LNCAP (cell line): ENCODE results near the gene PLK3.

Source experiments
- TF ChIP-seq, protein P1 (sequence below): fragments of 450-650 bp; IDR thresholded peaks from 2 replicates; pipeline ENCODE4 v1.5.1; 2017; ENCODE audit warnings: mild to moderate bottlenecking

PLK3 gene

GRCh38 chr1:44777547-44777946, 22.6 kb upstream of the PLK3 start:
- TF ChIP-seq, protein P1, sequence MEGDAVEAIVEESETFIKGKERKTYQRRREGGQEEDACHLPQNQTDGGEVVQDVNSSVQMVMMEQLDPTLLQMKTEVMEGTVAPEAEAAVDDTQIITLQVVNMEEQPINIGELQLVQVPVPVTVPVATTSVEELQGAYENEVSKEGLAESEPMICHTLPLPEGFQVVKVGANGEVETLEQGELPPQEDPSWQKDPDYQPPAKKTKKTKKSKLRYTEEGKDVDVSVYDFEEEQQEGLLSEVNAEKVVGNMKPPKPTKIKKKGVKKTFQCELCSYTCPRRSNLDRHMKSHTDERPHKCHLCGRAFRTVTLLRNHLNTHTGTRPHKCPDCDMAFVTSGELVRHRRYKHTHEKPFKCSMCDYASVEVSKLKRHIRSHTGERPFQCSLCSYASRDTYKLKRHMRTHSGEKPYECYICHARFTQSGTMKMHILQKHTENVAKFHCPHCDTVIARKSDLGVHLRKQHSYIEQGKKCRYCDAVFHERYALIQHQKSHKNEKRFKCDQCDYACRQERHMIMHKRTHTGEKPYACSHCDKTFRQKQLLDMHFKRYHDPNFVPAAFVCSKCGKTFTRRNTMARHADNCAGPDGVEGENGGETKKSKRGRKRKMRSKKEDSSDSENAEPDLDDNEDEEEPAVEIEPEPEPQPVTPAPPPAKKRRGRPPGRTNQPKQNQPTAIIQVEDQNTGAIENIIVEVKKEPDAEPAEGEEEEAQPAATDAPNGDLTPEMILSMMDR: no peak

DNA sequence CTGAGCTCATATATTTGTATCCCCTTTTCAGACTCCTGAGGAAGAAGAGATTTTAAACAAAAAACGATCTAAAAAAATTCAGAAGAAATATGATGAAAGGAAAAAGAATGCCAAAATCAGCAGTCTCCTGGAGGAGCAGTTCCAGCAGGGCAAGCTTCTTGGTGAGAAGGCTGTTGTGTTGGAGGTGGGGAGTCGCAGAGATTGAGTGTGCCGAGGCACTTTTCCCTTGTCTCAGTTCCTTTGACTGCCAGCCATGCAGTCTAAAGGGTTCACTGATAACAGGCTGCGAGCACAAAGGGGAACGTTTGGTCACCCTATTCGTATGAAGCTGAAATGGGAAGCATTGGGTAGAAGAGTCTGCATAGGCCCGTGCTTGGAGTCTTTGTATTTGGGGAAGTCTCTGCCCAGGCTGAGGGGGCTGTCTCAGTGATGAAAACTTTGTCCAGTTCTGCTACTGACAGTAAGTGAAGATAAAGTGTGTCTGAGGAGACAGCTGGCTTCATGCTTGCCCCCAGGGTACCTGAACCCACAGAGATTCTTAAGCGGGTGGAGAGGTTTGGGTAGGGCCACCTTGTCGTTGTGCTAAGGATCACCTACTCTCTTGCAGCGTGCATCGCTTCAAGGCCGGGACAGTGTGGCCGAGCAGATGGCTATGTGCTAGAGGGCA, 22.1 kb upstream of the PLK3 start:
- TF ChIP-seq, protein P1: no peak

- TF ChIP-seq, protein P1: no peak
Measured at GRCh38 chr1:44778705-44779576, 21.2 kb upstream of the PLK3 start.

- TF ChIP-seq, protein P1: no peak
Measured at GRCh38 chr1:44780583-44781121, 19.5 kb upstream of the PLK3 start.

DNA sequence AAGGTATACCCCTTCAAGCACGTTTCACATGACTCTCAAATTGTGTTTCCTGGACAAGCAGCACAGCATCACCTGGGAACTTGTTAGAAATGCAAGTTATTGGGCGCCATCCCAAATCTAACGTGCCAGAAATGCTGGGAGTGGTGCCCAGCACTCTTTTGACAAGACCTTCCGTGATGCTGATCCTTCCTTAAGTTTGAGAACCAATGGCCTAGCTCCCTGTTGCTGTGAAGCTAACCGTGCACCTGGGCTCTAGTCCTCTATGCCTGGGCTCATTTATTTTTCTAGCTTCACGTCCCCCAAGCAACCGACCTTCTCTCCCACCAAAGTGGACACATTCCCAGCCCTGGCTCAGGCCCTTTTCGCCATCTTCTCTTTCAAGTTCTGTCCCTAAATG, 16.5 kb upstream of the PLK3 start:
- TF ChIP-seq, protein P1: no peak

DNA sequence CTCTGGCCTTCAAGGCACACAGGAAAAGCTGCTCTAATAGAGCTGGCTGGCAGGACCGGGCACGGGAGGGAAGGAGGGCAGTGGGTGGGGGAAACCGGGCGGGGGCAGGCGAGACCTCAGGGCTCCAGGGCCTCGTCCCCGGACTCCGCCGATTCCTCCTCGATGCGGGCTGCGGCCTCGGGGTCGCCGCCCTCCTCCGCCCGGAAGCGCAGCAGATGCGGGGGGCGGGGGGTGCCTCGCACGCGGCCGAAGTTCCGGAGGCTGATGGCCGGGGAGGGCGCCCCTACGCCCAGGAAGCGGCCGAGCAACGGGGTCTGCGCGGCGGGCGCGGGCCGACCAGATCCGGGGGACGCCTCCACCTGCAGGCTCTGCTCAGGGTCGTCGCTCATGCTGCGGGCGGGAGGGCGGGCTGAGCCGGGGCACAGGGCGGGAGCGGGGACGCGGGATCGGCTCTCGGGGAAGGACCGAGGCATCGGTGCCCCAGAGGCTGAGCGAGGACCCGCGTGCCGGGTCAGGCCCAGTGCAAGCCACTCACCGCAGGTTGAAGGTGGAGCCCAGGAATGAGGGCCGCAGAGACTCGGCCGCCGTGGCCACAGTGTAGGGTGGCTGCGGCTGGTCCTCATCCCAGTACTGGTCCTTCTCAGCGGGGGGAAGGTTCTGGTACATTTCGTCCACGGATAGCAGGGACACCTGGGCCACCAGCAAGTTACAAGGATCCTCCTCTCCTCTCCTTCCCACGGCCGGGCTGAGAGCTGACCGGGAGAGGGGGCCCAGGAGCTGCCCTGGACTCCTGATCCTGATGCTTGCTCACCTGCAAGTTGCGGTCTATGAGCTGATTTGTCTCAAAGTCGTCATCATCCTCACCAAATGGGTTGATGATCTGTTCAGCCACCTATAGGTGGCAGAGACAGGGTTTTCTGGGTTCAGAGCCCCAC, 15.8 kb upstream of the PLK3 start:
- TF ChIP-seq, protein P1: no peak

GRCh38 chr1:44785029-44785380, 15.2 kb upstream of the PLK3 start:
- TF ChIP-seq, protein P1: no peak
